Prostate gland (tissue), 2 donors: ENCODE data around the gene HECA.

Experiments used
- CTCF ChIP-seq, 4 experiments: fragments of 200-600 bp in 2 of 4; fragments of 450-650 bp in 2 of 4; sonication (generic) in 2 of 4; IDR thresholded peaks; 1 replicate in 3 of 4; 2 replicates in 1 of 4; pipeline ENCODE4 v1.5.1; 2016 to 2019; ENCODE audit warnings: antibody characterized with exemption in 4 of 4, mild to moderate bottlenecking in 2 of 4, moderate library complexity in 2 of 4
- POLR2A ChIP-seq: fragments of 450-650 bp; IDR thresholded peaks from one replicate; pipeline ENCODE4 v1.6.1; 2016; ENCODE audit warnings: antibody characterized with exemption, mild to moderate bottlenecking
- POLR2AphosphoS5 ChIP-seq: sonication (generic); formaldehyde crosslinking; IDR thresholded peaks from one replicate; pipeline ENCODE4 v1.6.1; 2017; ENCODE audit warnings: antibody characterized with exemption

- TF ChIP-seq CTCF (IDR thresholded peaks at IDR 0.05) (no peak), POLR2A (no peak), POLR2AphosphoS5 (no peak)
Measured at GRCh38 chr6:139108378-139108777, 26.5 kb upstream of the HECA start.
